Renal cortex interstitium (tissue), 11 donors: ENCODE results near the gene GOLT1A. TPM values are rescaled to one million over a fixed set of nuclear protein-coding genes. Genes with fewer than 3 reads are reported as not detected.

Experiments
- DNase-seq, 11 donors: peaks; one replicate each; pipeline ENCODE4 v3.0.0-alpha.2; 2013; ENCODE audit warnings: low read depth in 9 of 11, low spot score in 4 of 11; ENCODE audit errors: extremely low read depth in 1 of 11
- polyA plus RNA-seq, 3 donors: library from polyadenylated mRNA; unstranded; fragments of 120-200 nt; gene quantifications; one replicate each; pipeline ENCODE4 v1.2.1, GENCODE V29; 2013; ENCODE audit not compliant: insufficient read length in 3 of 3

Gene GOLT1A
- polyA plus RNA-seq, 3 donors: 2.3 to 4.1 (median 2.5) TPM

GRCh38 chr1:204199579-204199978, 14.2 kb downstream of the GOLT1A start:
- DNase-seq: no peak

DNA sequence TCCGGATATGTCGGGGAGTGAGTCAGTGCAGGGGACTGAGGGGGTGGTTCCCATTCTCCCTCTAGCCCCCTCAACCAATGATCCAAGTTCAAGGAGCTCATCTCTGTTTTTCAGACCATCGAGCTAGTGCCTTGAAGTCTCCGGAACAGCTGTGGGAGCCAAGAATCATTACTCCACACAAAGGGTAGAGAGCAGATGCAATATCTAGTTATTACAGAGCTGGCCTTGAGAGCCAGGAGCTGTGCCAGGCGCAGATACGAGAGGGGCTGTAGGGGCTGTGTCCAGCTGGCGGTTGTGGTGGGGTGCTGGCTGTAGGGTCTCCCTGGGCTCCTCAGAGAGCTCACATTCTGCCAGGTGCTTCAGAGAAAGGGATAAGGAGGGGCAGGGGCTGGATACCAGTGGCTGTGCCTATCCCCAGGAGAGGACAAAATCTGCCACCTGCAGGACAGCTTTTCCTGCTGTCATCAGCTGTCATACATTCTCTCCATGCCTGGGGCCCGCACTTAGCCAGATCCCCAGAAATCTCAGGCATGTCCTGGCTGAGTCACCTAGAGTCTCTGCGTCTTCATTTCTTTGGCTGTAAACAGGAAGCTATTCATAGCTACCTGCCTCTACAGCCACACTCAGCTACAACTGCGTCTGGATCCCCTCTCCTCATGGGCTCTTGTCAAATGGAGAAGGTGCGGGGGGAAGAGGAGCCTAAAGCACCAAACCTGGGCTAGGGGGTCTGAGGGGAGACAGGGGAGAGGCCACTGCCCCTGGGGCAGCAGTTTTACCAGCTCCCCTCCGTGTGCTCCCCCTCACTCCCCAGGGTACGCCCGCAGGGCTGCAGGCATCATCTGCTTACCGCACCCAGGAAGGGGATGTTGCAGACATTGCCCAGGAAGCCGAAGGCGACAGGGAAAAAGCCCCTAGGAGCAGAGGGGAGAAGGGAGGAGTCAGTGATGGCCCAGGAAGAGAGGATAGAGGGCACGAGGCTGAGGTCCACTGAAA, 15.1 kb downstream of the GOLT1A start:
- no peak for DNase-seq

GRCh38 chr1:204197068-204197467, 16.7 kb downstream of the GOLT1A start:
- no peak for DNase-seq

- DNase-seq: no peak
These were observed 17.6 kb downstream of the GOLT1A start, which contains the start of gene KISS1 for GRCh38 chr1:204196068-204196795. Gene KISS1 (minus strand): TSS chr1:204196491. CDS start chr1:204192876, 3,615 bp downstream.

DNA sequence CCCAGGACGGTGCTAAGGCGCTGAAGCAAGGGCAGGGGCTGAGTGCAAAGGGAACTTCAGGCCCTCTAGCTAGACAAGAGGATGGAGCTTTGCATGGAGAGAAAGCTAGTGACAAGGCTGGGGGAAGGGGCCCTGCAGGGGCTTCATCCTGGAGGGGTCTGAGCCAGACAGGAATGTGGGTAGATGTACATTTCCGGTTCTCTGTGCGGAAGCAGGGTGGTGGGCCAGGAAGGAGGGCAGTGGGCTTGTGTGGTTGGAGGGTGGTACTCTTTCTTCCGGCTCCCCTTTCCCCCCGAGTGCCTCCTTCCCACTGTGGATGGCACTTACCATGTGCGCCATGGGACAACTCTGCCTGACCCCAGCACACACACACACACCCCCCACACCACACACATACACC, 19.0 kb downstream of the GOLT1A start:
- DNase-seq: no peak

DNA sequence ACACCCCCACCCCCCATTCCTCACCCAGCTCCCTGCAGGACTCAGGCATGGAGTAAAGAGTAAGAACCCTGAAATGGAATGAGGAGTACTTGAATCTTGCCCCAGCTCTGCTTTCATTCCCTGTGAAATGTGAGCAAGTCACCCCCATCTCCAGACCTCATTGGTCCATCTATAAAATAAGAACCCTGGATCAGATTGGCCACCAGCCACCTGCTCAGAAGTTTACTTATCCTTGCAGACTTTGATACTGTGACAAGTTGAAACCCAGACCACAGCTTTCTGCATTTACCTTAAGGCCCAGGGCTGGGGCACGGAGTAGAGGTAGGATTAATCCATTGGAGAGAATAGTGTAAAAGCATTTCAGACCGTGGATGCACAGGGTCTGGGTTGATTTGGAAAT, 19.7 kb downstream of the GOLT1A start:
- DNase-seq: no peak

- DNase-seq: no peak
These were observed 21.0 kb downstream of the GOLT1A start for GRCh38 chr1:204192589-204193352.

- DNase-seq: no peak
These were observed 21.7 kb downstream of the GOLT1A start for GRCh38 chr1:204192046-204192445.

DNA sequence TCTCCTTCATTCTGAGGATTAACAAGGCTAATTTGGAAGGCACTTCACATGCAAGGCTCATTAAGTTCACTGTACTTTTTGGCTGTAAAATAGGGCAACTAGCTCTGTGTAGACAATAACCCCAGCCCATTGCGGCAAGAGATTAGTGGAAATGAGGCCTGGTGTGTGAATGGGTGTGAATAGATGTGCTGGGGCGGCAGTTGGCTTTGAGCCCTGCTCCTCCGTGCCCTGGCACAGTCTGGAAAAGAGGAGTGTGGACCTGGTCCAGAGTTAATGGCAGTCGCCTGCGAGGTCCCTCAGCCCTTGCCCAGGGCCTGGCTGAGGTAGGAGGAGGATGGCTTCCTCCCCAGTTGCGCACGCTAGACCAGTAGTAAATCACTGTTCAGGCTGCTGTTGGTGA, 22.3 kb downstream of the GOLT1A start:
- no peak for DNase-seq

GRCh38 chr1:204190212-204191211, 23.3 kb downstream of the GOLT1A start:
- DNase-seq: peak in 5 of 11 donors; percentile 26 to 59 (median 39)

DNA sequence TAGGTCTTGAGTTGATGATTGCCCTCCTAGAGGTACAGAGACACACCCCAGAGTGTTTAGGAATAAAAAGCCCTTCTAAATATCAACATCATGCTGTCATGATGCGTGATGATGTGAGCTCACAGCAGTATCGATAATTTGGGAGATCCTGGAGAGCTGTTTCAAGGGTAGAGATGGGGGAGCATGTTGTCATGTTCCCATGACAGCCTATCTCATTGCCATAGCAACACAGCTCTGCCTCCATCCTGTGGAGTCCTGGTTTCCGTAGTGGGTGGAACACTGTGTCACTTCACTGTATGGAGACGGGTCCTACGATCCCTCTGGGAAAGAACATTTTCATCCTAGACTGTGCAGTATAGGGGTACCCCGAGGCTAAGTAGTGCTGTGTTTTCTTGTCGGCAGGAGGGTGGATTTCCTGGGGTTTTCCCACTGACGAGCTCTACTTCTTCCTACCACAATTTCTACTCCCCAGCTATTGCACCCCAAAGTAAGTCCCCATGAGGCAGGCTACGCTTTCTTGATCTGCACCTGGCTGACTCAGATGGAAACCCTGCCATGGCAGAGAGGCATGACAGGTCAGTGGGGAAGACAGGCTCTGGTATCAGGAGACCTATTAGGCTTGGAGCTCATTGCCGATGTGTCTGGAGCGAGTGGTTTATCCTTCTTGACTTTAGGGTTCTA, 24.7 kb downstream of the GOLT1A start:
- no peak for DNase-seq

DNA sequence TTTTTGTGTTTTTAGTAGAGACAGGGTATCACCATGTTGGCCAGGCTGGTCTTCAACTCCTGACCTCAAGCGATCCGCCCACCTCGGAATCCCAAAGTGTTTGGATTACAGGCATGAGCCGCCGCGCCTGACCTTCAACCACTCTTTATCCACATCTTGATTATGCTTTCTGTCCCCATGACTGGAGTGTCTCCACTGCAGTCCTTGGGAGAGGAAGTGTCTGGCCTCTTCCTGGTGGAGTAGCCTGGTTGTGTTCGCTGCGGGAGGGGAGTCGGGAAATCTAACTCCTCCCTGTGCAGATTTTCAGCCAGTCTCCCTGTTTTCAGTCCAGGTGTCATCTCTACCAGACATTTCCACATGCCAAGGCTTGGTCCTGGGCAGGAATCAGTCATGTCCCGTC, 27.2 kb downstream of the GOLT1A start:
- DNase-seq: no peak

- DNase-seq: no peak
These were observed 32.7 kb downstream of the GOLT1A start for GRCh38 chr1:204181116-204181515.

DNA sequence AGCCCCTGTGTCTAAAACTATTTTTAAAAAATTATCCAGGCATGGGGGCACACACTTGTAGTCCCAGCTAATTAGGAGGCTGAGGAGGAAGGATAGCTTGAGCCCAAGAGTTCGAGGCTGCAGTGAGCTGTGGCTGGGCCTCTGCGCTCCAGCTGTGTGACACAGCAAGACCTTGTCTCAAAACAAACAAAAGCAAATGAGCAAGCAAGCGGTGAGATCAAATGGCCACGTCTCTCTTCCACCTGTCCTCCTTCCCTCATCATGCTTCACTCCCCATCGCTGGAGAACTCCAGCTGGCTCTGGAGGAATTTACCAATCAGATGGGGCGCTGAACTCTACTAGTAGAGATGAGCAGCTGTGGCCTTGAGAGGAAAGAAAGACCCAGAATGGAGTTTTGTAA, 33.7 kb downstream of the GOLT1A start:
- DNase-seq: no peak

DNA sequence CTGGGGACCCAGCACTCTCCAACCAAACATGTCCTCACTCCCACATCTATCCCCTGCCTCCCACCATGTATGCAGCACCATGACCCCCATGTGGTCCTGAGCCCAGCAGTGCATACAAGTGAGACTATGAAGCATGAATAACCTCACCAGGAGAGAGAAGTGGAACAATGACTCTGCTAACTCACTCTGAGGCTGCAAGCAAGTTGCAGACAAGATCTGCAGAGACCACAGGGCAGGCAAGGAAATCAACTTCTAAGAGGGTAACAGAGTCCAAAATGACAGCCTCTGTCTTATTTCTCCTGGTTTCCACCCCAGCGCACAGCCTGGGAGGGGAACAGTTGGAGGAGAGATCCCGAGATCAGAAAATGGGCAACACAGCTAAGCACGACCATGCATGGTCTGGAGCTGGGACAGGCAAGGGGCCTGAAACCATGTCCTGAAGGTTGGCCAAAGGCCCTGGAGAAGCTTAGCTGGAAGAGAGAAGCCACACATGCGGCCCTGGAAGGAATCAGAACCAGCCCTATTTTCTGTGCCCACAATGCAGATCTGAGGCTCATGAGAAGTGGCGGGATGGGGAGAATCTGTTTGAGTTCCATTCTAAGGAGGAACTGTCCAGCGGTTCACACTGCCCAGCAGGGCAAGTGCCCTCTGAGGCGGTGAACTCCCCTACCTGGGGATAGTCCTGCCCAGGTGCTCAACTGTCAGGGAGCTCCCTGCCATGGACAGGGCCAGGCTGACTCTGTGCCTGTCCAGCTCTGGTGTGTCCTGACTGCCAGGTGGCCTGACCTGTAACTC, 35.1 kb downstream of the GOLT1A start:
- no peak for DNase-seq

DNA sequence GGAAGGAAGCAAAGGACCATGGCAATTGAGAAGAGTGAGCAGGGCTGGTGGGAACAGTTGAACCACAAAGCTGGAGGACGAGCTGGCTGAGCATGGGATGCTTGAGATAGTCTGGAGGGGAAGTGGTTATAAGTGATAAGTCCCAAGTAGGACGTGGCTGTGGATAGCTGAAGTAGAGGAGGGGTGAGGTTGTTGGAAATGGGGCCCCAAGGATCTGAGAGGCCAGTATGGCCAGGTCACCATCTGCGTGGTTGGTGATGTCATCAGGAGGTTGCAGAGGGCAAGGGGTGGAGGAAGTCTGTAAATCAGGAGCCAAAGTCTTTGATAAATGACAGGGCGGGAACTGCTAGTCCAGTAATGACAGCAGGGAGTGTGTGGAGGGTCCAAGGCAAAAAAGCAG, 36.7 kb downstream of the GOLT1A start:
- no peak for DNase-seq

GRCh38 chr1:204176049-204176448, 37.7 kb downstream of the GOLT1A start:
- no peak for DNase-seq
